HT-29 (cell line): ENCODE measurements around the gene ACTR8. TPM values are rescaled to one million over a fixed set of nuclear protein-coding genes. Genes with fewer than 3 reads are reported as not detected.

Experiments used
- DNase-seq: peaks from one replicate; pipeline ENCODE4 v3.0.0-alpha.2; 2015; ENCODE audit warnings: low spot score
- total RNA-seq: library from RNA; depleted of rRNA; stranded (reverse); fragments of >200 nt; shearing (Covaris generic); gene quantifications from 2 replicates; pipeline ENCODE4 v1.2.3, GENCODE V29; 2014; rRNA removed

Gene ACTR8
- total RNA-seq, 1 experiment from 2014 or later: 13.4 TPM

DNA sequence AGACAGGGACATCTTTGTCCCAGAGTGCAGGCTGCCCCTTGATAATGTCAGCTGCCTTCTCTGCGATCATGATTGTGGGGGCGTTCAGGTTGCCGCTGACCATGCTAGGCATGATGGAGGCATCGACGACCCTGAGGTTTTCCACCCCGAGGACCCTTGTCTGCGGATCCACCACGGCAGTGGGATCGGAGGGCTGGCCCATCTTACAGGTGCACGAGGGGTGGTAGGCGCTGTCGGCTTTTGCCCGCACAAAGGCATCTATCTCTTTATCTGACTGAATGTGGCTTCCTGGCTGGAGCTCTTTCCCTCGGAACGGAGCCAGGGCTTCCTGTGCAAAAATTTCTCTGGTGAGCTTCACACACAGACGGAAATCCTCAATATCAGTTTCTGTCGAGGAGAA is 64.1 kb downstream of the ACTR8 start:
- DNase-seq: no peak

DNA sequence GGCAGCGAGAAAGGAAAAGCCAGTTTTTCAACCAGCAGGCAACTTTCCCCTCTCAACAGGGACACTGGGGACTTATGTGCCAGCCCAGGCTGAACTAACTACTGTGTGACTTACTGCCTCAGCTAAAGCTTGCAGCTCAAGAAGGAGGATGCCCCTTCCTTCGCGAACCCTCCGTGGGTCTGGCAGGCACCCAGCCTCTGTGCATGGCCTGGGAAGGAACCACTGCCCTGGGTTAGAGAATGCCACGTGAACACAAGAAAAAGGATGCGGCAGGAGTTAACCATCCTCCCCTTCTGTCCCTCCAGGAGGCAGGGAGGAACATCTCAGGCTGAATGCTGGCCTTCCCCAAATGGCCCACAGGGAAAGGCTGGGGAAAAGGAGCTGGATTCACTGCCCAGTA is 64.7 kb downstream of the ACTR8 start:
- DNase-seq: no peak

Other genes with a start within 250 kb of the ACTR8 start
- gene CHDH, start 35.7 kb downstream of the ACTR8 start, total RNA-seq: 27.6 and 54.6 TPM in 2 replicates
- gene IL17RB, start 35.6 kb downstream of the ACTR8 start, total RNA-seq: 14.9 and 17.0 TPM in 2 replicates
- 33.2 and 37.3 TPM in 2 replicates for gene SELENOK, start 9.7 kb upstream of the ACTR8 start, total RNA-seq
- gene CACNA2D3, start 240.4 kb upstream of the ACTR8 start, total RNA-seq: not detected in 2 replicates